Right cardiac atrium (tissue), 5 donors: Measurements from ENCODE around the gene SORL1. TPM values are rescaled to one million over a fixed set of nuclear protein-coding genes. Genes with fewer than 3 reads are reported as not detected.
"Not testable (repeated sequence)": the region's sequence is repeated elsewhere in the genome, so short reads cannot be mapped to it uniquely, and the experiment has no call there.

Experiments used
- ATAC-seq, 2 donors: fragments of 200-7000 bp; cut with Tn5 transposase; one replicate each; pipeline versions ENCODE4 v1.8.0 to v1.9.1; 2020; ENCODE audit warnings: moderate library complexity in 2 of 2, mild to moderate bottlenecking in 1 of 2
- DNase-seq, 3 donors: peaks; one replicate each; pipeline ENCODE4 v3.0.0-alpha.2; 2020
- H3K27ac ChIP-seq: one replicate; pipeline ENCODE4 v1.5.1; 2013; ENCODE audit warnings: mild to moderate bottlenecking, low read length, control low read depth, moderate library complexity
- H3K27me3 ChIP-seq: one replicate; pipeline ENCODE4 v1.6.1; 2013; ENCODE audit not compliant: control insufficient read depth, insufficient read depth
- H3K4me1 ChIP-seq: one replicate; pipeline ENCODE4 v1.6.1; 2013; ENCODE audit warnings: low read length; ENCODE audit not compliant: control insufficient read depth, insufficient read depth
- H3K4me3 ChIP-seq: one replicate; pipeline ENCODE4 v1.5.1; 2013; ENCODE audit warnings: low read length, control low read depth
- H3K9me3 ChIP-seq: one replicate; pipeline ENCODE4 v1.6.1; 2013; ENCODE audit warnings: low read length; ENCODE audit not compliant: control insufficient read depth
- WGBS: extraction: QIAGEN DNeasy Blood & Tissue Kit; methylation state at CpG from one replicate; pipeline ENCODE4 v1.1.7; 2013; 5-methylcytosine and 5-hydroxymethylcytosine counted together
- intact Hi-C, 4 donors: fragments of 100-400 bp; cut with DNase I; formaldehyde crosslinking; loops; one replicate each; pipeline versions ENCODE4 v1.11.0 to v1.14.0; 2022 to 2023
- polyA plus RNA-seq: library from polyadenylated mRNA; stranded (reverse); fragments of 200-250 nt; gene quantifications from one replicate; pipeline ENCODE4 v1.2.3, GENCODE V29; 2013
- total RNA-seq, 4 donors: library from RNA; stranded (reverse); fragmentation: NEBNext Ultra II Directional; extraction: Animal tissue kit (Norgen Biotek cat#: 25700); gene quantifications; one replicate each; pipeline ENCODE4 v1.2.1, GENCODE V29; 2021
- donor health status: healthy with polysubstance abuse.
- donor health status: DM: no; HTN: yes; CAD: no.
- donor health status: DM: no; HTN: no; CAD: no.
- donor health status: DM: no; HTN: yes; CAD: no; lungs with severe emphysema.
- donor health status: DM: yes; HTN: yes; CAD: no.

SORL1 gene
- total and polyA plus RNA-seq, 5 donors: 0.57 to 9.2 (median 5.3) TPM

- DNase-seq: no peak
- WGBS: 94% methylated on average over 18 of the region's 18 CpGs
- Histone ChIP-seq H3K9me3 (no peaks in the 10 kb centered on the region), H3K27me3 (no peaks in the 10 kb centered on the region), H3K4me1 (no peaks in the 10 kb centered on the region), H3K27ac (no peak overlapping the region), H3K4me3 (no peak overlapping the region)
- intact Hi-C loops: no loop called here
- ATAC-seq: no peak
Measured at GRCh38 chr11:121478226-121478894, 26.2 kb downstream of the SORL1 start.

- Histone ChIP-seq H3K27me3 (no peaks in the 10 kb centered on the region), H3K9me3 (no peaks in the 10 kb centered on the region), H3K4me3 (no peak overlapping the region), H3K27ac (no peak overlapping the region), H3K4me1 (no peaks in the 10 kb centered on the region)
- ATAC-seq (no peak), DNase-seq (no peak)
- intact Hi-C loops: no loop called here
- WGBS: 49% methylated on average over 25 of the region's 25 CpGs
Measured at GRCh38 chr11:121478895-121479697, 27.0 kb downstream of the SORL1 start.

- DNase-seq (no peak), ATAC-seq (no peak)
- WGBS: 88% methylated on average over 7 of the region's 7 CpGs
- Histone ChIP-seq H3K27ac (no peak overlapping the region), H3K4me1 (no peaks in the 10 kb centered on the region), H3K27me3 (no peaks in the 10 kb centered on the region), H3K4me3 (no peak overlapping the region), H3K9me3 (no peaks in the 10 kb centered on the region)
- intact Hi-C loops: no loop called here
Measured at GRCh38 chr11:121479698-121480238, 27.7 kb downstream of the SORL1 start.

- H3K4me3 ChIP-seq, H3K4me1 ChIP-seq, H3K27ac ChIP-seq, H3K9me3 ChIP-seq, DNase-seq, H3K27me3 ChIP-seq, ATAC-seq, intact Hi-C loops: not testable (repeated sequence)
- 83% methylated on average over 2 of the region's 2 CpGs for WGBS
Measured at GRCh38 chr11:121481484-121482230, 29.5 kb downstream of the SORL1 start.

GRCh38 chr11:121482231-121483129 lies 30.4 kb downstream of the SORL1 start:
- intact Hi-C loops: no loop called here
- Histone ChIP-seq H3K27ac (no peak overlapping the region), H3K4me3 (no peak overlapping the region), H3K27me3 (no peaks in the 10 kb centered on the region), H3K9me3 (no peaks in the 10 kb centered on the region), H3K4me1 (no peaks in the 10 kb centered on the region)
- DNase-seq (no peak), ATAC-seq (peak in 1 of 2 donors; percentile 47)
- 74% methylated on average over 9 of the region's 9 CpGs for WGBS

- intact Hi-C loops: no loop called here
- ATAC-seq (no peak), DNase-seq (no peak)
- Histone ChIP-seq H3K27ac (no peak overlapping the region), H3K4me3 (no peak overlapping the region), H3K9me3 (no peaks in the 10 kb centered on the region), H3K4me1 (no peaks in the 10 kb centered on the region), H3K27me3 (no peaks in the 10 kb centered on the region)
- 74% methylated on average over 4 of the region's 4 CpGs for WGBS
Measured at GRCh38 chr11:121483805-121484480, 31.8 kb downstream of the SORL1 start.

- Histone ChIP-seq H3K4me1 (no peaks in the 10 kb centered on the region), H3K27ac (no peak overlapping the region), H3K9me3 (no peaks in the 10 kb centered on the region), H3K4me3 (no peak overlapping the region), H3K27me3 (no peaks in the 10 kb centered on the region)
- ATAC-seq: no peak
- DNase-seq: no peak
- WGBS: 81% methylated on average over 7 of the region's 7 CpGs
- intact Hi-C loops: no loop called here
Measured at GRCh38 chr11:121485216-121485615, 33.1 kb downstream of the SORL1 start.

GRCh38 chr11:121486054-121486453 lies 33.9 kb downstream of the SORL1 start:
- Histone ChIP-seq H3K27ac (no peak overlapping the region), H3K9me3 (no peaks in the 10 kb centered on the region), H3K27me3 (no peaks in the 10 kb centered on the region), H3K4me1 (no peaks in the 10 kb centered on the region), H3K4me3 (no peak overlapping the region)
- WGBS: 95% methylated on average over 5 of the region's 5 CpGs
- ATAC-seq (no peak), DNase-seq (no peak)
- intact Hi-C loops: no loop called here

- ATAC-seq (no peak), DNase-seq (no peak)
- H3K4me3 ChIP-seq: no peak overlapping the region
- no peaks in the 10 kb centered on the region for H3K4me1 ChIP-seq
- no peaks in the 10 kb centered on the region for H3K9me3 ChIP-seq
- H3K27me3 ChIP-seq: no peaks in the 10 kb centered on the region
- H3K27ac ChIP-seq: no peak overlapping the region
- 70% methylated on average over 6 of the region's 6 CpGs for WGBS
- intact Hi-C loops: no loop called here
Measured at GRCh38 chr11:121487191-121487590, 35.1 kb downstream of the SORL1 start.

GRCh38 chr11:121488170-121488569 lies 36.1 kb downstream of the SORL1 start:
- DNase-seq (no peak), ATAC-seq (peak in 1 of 2 donors; percentile 43)
- no peaks in the 10 kb centered on the region for H3K9me3 ChIP-seq
- 72% methylated on average over 2 of the region's 2 CpGs for WGBS
- H3K27me3 ChIP-seq: no peaks in the 10 kb centered on the region
- H3K4me3 ChIP-seq: no peak overlapping the region
- H3K27ac ChIP-seq: no peak overlapping the region
- H3K4me1 ChIP-seq: no peaks in the 10 kb centered on the region
- intact Hi-C loops: no loop called here
